COLO668 (cell line): ENCODE measurements around the gene VPS41.
"Not testable (repeated sequence)": the region's sequence is repeated elsewhere in the genome, so short reads cannot be mapped to it uniquely, and the experiment has no call there.

ENCODE experiments used
- DNase-seq: peaks from one replicate; lab custom pipeline; 2025; ENCODE audit not compliant: unreplicated experiment; lab: John Stamatoyannopoulos, UW

The VPS41 gene

DNA sequence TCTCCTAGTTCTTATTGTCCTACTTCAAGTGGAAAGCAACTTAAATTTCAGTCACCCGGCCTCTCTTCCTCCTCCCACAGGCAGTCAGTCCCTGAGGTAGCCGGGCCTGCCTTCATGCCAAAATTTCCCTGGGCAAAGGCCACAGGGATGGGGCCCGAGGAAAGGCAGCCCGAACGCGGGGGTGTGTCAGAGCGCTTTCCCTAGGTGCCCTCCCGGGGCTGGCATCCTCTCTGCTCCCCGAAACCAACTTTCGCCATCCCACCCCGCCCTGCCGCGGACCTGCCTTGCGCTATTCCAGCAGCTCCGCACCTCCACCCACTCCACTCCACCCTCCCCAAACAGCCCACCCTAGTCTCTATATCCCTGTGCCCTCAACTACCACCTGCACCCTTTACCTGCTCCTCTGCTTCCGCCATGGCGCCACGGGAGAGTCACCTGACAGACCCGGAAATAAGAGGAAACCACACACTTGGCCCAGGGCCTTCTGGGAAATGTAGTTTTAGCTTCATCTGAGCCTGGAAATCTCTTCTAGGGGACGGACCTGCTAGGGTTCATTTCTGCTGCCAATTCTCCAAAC is at the start of gene VPS41:
Gene VPS41 (minus strand): TSS at position 433 of the 577 bp plus-strand sequence. CDS start 17 bp downstream, at position 416.
- peak; percentile 90 for DNase-seq

DNA sequence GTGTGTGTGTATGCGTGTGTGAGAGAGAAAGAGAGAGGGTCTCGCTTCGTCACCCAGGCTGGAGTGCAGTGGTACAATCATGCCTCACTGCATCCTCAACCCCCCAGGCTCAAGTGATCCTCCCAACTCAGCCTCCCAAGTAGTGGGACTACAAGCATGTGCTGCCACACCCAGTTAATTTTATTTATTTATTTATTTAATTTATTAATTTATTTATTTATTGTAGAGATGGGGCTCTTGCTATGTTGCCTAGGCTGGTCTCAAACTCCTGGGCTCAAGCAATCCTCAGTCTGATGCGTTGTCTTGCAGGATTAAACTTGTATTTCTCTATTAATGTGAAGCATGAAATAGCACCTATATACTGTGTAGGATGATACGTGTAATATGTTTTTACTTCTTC is 46.9 kb upstream of the VPS41 start:
- DNase-seq = no peak

DNA sequence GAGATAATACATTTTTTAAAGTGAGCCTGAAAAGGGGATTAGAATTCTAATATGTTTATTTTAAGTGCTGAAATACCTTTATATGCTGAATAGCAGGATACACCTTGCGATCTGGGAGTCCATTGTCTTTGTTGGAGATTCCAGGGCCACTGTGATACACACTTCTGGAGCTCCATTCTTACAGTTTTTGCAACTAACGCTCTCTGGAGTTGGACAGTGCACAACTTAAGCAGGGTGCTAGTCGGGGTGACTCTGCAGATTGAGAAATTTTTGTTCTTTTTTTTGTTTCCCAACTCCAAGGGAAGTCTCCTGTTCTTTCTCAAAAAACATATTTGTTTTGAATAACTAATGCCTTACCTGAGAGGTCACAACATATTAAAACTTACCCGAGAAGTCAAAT is 45.0 kb upstream of the VPS41 start:
- no peak for DNase-seq

DNA sequence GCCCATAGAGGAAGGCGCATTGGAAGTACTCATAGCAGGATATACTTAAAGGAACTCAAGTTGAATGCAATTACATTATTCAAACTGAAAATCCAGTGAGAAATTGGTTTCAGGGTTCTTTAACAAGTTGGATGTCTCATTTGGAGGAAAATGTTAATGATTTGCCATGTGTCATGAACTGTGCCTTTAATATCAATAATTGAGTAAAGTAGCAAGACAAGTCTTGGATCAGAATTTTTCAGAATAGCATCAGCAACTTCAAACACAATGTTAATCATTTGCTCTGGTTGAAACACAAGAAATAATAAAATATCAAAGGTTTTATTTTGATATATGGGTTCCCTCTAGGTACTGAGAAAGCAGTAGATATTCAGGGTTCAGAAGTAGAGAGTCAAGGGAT is 44.2 kb upstream of the VPS41 start:
- DNase-seq = no peak

DNA sequence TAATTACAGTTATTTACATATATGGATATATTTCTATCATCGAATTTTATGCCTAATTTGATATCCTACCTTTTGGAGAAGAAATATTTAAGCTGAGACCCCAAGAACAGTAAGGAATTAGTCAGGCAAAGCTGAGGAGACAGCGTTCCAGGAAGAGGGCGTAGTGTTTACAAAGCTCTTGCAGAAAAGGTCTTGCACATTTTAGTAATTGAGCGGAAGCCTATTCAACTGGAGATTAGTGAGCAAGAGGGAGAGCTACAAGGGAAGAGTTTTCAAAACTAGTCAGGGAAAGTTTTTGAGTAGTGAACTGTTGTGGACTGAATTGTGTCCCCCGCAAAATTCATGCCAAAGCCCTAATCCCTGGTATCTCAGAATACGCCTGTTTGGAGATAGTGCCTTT is 42.2 kb upstream of the VPS41 start:
- DNase-seq = no peak

DNA sequence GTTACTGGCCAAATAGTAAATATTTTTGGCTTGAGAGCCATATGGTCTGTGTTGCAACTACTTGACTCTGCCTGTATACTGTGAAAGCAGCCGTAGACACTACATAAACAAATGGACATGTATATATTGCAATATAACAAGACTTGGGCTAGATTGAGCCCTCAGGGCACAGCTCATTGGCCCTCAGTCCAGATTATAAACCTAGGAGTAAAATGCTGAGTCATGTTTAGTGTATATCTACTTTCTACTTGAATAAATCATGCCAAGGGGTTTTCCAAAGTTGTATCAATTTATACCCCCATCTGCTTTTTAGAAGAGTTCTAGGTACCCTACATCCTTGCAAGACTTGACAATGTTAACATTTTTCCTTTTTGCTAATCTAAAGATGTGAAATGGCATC is 41.3 kb upstream of the VPS41 start:
- DNase-seq = peak; percentile 59

DNA sequence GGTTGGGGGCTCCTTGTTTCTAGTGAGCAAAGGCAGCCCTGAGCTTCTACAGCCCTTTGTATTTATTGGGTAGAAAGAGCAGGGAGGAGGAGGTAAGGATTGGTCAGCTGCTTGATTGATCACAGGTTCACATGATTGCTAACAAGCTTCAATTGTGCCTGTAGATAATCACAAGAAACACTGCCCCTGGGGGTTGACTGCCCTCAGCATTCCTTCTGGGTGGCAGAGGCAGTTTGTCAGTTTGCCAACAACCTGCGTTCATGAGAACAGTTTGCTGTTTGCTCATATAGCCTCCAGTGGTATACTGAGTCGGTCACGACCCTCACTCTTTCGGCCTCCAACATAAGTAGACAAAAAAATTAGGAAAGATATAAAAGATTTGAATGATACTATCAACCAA is 38.5 kb upstream of the VPS41 start:
- DNase-seq = not testable (repeated sequence)

DNA sequence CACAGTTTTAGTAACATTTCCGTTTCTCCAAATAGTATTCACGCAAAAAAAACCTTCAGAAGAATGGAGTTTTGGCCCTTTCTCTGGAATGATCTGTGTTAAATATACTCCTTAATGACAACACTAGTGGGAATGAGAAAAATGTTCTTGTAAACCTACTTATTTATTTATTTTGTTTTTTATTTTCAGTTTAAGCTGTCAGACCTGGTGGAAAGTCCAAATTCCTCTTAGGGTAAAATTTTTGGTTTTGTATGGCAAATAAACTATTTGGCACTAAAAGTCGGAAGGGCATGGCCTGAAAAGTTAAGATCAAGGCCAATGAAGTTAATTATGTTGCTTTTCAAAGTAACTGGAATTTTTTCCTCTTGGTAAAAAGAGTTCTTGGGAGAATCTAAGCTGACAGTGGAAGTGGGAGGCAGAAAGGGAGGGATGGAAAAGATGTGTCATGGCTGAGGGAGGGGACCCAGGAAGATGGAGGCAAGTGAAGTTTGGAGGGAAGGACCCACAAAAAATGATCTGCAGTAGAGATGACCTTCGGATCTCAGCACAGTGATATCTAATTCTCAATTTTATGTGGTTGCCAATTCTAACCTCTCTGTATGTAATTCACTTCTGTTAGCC is 33.5 kb upstream of the VPS41 start:
- no peak for DNase-seq

DNA sequence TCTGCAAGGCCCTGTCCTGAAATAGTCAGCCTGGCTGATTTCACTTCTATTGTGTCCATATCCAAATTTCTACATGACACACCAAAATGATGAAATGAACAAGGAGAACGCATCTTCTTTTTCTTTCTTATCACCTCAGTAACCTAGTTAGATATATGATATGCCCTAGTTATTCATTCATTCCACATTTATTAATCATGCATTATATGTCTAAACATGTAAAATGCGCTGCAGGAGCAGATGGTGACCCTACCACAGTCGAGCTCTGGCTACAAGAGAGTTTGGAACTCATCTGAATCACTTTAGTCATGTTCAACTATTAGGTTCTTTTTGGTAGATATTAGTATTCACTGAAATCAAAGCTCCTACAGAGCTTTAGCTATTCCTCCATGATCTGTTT is 31.8 kb upstream of the VPS41 start:
- DNase-seq = no peak

DNA sequence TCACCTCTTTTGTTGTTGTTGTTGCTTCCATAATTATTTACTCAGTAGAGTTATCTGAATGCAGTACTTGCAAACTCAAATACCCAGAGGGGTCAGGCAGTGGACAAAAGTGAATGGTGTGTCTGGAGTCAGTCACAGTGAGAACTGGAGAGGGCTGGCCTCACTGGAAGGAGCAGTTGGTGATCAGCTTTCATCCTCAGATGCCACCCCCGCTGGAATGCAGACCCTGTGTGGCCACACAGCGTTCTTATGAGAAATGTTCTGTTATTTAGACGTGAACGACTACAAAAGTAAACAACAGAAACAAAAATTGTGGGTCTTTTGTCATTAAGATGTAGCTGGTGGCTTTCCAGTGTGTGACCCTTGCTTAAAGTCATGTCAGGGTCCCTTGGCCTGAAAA is 29.6 kb upstream of the VPS41 start:
- no peak for DNase-seq

DNA sequence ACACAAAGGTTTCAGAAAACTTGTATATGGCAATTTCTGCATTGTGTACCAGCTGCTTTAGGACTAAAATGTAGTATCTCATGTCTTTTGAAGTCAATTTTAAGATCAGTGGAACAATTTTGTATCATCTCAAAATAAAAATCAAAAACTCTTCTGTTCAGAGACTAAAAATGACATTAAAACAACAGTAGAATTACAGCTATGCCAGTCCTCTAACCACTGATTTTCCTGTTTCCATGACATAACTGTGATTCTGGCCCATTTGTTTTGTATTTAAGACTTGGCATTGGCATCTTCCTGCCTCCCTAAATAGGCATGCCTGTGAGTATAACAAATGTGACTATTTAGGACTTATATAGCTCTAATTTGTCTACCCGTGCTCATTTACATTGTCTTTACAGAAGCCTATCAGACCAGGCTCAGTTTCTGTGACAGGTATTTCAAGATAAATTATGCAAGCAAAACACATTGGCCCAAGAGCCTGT is 29.1 kb upstream of the VPS41 start:
- DNase-seq = no peak

DNA sequence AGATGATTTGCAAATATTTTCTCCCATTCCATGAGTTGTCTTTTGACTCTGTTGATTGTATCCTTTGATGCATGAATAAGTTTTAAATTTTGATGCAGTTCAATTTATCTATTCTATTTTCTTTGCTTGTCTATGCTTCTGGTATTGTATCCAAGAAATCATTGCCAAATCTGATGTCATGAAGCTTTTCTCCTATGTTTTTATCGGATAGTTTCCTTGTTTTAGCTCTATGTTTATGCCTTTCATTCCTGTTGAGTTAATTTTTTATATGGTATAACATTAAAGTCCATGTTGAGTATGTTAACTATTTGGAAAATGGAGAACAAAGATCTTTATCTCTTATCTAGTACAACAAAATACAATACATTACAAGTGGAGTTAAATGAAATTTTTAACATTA is 27.6 kb upstream of the VPS41 start:
- no peak for DNase-seq

DNA sequence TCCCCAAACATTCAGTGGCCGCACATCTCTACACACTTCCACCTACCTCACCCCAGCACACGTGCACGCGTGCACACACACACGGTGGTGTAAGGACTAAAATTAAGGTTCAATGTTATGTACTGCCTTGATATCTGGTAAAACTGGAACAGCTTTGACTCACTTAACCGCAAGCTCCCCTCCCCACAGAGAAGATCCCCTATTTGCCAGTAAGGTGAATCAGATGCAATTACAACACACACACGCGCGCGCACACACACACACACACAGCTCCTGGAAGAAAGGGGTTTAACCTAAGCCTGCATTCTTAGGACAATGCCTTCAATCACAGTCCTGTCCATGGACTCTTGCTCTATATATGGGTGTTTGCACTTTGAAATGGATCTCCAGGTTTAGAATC is 25.5 kb upstream of the VPS41 start:
- DNase-seq = no peak

DNA sequence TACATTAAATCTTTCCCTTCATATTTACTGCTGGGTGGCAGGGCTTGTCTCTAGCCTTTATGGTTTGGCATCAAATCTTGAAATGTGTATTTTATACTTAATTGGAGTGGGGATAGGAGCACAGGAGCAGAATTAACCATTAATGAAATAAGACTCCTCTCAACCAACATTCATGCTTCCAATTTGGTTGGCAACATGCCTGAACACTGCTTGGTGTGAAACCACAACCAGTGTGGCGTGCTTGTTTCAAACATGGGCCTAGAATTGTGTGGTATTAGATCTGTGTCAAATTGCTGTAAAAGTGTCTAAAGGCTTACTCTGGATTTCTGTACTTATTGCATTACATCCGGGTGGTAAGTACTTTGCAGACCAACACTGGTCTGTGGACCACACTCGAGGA is 25.1 kb upstream of the VPS41 start:
- no peak for DNase-seq

DNA sequence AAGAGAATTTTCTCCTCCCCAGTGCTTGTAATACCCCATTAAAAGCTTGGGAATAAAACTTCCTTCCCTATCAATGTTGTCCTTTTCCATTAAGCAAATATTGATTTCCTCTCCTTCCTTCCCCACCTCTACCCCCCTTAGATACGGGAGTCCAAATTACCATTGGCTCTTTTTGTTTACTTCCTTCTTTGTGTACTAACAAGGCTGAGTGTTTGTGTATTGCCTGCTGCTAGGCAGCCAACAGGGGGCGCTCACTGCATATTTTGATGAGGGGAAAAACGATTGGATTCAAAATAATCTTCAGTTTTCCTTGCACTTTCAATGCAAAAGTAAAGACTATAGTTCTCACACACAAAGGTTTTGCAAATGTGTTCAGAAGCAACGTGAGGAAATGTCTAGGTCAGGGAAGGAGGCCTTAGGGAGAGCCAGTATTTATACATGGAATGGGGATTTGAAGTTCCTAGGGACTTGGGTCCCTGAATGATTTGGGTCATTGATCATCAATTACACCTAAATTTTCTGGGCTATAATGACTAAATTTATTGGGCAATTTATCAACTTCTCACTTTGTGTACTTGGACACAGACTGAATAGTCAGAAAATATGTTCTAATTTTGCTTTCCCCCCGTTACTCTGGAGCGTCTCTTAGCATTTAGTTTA is 23.6 kb upstream of the VPS41 start:
- DNase-seq = peak; percentile 87

DNA sequence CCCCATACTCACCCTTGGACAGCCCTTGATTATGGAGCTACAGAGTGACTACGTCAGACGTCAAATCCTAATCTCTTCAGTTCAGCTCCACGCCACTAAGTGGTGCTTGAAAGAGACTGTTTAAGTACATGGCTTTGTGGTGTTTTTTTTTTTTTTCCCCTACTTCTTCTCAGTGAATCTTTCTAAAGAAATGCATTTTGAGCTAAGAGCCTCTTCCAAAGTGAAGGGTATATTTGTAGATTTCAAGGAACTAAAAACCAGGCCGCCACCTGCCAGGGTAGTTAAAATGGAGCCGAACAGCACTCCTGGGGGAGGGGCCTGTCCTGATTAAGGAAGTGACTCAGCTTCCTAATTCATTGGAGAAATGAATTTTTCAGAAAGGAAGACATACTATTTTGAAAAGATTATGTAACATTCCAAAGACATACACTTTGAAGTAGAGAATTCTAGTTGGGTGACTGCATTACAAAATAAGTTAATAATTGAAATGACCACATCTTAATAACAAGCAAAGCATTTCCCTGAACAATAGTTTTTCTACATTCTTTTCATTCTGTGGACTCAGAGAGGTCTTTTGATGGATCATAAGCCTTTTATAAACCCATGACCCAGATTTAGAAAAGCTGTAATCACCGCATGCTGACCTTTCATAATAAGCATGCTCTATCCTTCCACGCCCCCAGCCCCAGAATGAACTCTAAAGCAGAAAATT is 20.6 kb upstream of the VPS41 start:
- no peak for DNase-seq

DNA sequence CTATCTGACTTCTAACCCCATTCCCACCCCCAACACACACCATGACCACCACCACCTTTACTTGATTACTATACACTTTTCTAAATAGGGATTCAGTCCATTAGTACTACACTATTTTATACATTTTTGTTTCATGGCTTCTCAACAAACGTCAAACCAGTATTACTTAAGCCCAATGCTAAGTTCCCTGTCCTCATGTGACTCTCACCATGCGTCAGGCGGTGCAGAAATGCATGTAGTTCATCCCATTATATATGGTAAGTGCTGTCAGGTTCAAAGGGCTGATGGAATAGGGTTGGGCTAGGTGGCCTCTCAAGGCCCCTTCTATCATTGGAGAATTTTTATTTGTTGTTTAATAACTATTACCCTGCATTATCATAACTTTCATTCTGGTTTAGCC is 19.5 kb upstream of the VPS41 start:
- no peak for DNase-seq

DNA sequence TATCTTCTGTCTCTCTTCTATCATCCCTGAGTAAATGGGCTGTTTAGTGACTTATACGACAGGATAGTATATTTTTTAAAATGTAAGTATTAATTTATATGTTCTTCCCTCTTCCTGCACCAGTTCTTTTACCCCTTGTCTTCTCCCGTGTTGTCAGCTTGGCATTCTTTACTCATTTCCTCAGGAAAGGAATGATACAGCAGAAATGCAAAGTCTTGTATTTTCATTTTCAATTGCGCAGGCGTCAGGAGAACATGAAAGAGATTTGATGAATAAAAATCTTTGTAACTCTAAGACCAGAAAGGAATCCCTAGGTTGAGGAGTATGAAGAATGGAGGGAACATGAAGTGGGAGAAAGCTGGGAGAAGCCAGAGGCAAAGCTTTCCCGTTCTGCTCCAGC is 18.8 kb upstream of the VPS41 start:
- DNase-seq = no peak

DNA sequence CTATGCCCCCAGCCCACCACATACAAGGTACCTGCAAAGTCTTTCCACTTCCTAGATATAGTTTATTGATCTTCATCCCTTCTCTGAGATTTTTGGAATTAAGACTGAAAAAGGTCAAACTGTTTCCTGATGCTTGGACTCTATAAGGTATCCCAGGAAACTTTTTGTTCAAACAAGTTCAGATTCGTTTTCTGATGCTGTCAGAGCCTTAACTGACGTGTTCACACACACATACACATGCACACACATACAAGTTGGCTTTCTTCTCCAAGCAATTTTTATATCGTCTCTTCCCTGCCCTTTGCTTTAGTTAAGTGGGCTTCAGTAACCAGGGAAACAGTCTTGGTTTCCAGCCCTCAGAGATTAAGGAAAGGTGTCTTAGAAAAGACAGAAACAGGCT is 11.7 kb upstream of the VPS41 start:
- DNase-seq = no peak

DNA sequence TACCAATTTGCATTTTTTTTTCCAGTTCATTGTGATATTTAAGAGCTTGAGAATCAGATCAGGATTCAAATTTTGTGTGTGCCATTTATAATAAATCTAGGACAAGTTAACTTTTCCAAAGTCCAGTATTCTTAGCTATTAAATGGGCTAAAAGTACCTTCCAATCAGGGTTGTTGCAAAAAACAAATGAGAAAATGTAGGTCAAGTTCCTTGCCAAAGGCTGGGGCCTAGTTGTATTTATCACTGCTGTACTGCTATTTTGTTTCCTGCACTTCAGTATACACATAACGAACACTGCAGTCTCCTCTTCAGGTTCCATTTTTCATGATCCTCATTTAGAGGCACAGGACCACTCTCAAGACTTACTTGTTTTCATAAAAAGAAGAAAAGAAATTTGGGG is 7.4 kb upstream of the VPS41 start:
- DNase-seq = no peak

DNA sequence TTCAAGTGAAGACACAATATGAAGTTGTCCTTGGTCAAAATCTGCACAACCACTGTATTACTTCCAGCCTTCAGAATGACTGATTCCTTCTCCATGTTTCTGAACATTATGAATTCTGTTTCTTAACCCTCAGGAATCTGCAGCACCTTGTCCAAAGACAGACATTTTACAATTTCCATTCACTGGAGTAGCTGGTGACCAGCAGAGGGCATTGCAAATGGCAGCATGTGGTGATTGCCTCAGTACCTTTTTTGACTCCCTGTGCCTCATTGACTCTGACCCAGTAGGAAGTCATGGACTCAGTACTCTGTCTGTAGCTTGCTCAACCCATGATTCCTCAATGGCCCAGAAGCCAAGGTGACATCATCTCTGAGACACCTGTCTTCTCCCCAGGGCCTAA is 879 bp upstream of the VPS41 start:
- DNase-seq = no peak

DNA sequence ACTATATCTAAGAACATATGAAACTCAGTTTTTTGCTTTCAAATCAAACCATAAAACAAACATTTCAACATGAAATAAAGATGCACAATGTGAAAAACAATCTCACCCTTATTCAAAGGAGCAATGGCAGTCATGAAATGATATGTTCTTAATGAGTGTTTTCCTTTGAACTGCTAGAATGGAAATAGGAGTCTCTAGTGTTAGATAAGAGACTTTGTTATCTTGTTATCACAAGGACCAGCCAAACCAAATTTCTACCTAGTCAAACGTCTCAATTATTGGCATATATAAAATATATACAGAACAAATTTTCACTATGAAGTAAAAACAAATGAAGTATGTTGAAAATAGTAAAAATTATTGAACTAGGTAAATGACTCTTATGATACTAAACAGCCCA is 1.2 kb downstream of the VPS41 start:
- no peak for DNase-seq
